ENCODE results near the gene PRKD1.

PRKD1 gene

GRCh38 chr14:29608861-29609260 lies 318.8 kb downstream of the PRKD1 start:
- no peak for DNase-seq (ENCODE audit: low spot score)

DNA sequence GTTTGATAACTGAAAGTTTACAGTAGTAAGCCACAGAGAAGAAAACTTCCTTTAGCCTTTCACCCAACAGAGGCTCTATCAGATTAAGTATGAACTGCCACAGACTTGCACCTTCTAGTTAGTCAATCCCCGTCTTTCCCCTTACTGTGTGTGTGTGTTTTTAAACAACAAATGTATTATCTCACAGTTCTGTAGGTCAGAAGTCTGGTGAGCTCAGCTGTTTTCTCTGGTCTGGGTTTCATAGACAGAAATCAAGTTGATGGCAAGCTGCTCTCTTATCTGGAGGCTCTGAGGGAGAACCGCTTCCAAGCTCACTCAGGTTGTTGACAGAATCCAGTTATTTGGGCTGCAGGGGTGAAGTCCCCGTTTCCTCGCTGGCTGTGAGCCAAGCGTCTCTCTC lies 320.5 kb downstream of the PRKD1 start:
- no peak for DNase-seq (ENCODE audit: low spot score)

DNA sequence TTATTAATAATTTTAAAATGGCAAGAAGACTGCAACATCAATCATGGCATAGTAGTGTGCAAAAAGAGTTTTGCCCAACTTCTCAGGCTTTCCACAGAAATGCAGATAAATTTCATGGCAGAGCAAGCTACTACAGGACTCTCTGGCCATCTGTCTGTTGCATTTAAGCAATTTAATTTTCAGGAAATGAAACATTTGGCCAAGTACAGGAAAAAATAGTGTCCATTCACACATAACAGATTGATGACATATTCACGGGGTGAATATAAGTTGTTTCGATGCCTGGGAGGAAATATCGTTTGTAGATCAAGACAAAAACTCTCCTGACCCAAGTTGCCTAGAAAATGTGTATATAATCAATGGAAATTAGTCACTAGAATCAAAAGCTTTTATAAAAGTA lies 324.0 kb downstream of the PRKD1 start:
- DNase-seq (ENCODE audit: low spot score): no peak

GRCh38 chr14:29601616-29602015 lies 326.0 kb downstream of the PRKD1 start:
- DNase-seq (ENCODE audit: low spot score): no peak

- no peak for DNase-seq (ENCODE audit: low spot score)
Measured at GRCh38 chr14:29587761-29588470, 339.7 kb downstream of the PRKD1 start.

GRCh38 chr14:29587046-29587445 lies 340.6 kb downstream of the PRKD1 start:
- DNase-seq (ENCODE audit: low spot score): no peak

DNA sequence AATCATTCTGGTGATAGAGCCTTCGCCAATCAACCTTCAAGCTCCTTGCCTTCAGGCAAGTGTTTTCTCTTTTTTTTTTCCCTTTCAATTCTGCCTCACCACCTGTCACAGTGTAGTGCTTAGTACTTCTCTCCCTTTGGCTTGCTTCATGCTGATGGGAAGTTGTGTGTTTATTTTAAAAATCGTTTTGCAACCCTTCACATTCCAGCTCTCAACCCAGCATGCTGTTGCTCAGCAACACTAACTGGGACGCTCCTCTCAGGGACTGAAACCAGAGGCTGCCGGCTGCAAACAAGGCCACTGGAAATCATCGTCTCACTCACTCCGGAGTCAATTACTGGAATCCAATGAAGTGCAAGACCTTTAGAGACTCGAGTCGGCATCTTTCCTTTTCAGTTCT lies 342.7 kb downstream of the PRKD1 start:
- no peak for DNase-seq (ENCODE audit: low spot score)

GRCh38 chr14:29580763-29581162 lies 346.9 kb downstream of the PRKD1 start:
- no peak for DNase-seq (ENCODE audit: low spot score)

DNA sequence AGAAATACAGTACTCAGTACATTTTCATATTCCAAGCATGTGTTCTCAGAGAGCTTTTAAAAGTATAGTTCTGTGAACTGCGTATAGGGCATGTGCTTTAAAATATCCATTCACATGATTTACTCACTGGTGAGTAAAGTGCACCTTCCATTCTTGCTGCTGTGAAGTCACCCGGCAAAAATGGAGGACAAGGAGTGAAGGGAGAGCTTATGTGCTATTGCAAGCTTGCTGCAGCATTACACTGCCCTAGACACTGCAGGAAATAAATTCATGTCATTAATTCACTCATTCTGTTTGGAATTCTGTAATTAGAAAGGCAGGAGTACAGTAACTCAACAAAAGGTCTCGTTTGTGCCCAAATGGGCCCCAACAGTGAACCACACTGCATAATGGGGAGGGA lies 347.8 kb downstream of the PRKD1 start:
- DNase-seq (ENCODE audit: low spot score): no peak

- no peak for DNase-seq (ENCODE audit: low spot score)
Measured at GRCh38 chr14:29576927-29577326, 350.7 kb downstream of the PRKD1 start.

GRCh38 chr14:29569194-29569593 lies 358.5 kb downstream of the PRKD1 start:
- no peak for DNase-seq (ENCODE audit: low spot score)

GRCh38 chr14:29566194-29566593 lies 361.5 kb downstream of the PRKD1 start:
- DNase-seq (ENCODE audit: low spot score): no peak

DNA sequence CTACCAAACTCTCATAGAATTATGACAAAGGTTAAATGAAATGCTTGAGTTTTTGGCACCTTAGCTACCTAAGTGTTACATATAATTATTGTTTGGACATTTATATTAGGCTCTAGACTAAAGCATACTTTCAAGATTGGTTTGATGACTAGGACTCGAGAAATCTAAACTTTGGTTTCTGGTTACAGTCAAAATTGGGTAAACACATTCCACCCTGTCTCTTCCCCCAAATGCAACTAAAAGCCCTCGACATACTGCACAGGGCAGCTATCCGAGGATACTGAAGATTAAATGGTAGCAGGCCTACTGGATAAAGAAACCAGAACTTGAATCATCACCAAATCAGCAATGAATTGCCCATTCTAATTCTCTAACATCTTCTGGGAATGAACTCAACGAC lies 369.1 kb downstream of the PRKD1 start:
- no peak for DNase-seq (ENCODE audit: low spot score)

- no peak for DNase-seq (ENCODE audit: low spot score)
Measured at GRCh38 chr14:29554335-29554734, 373.3 kb downstream of the PRKD1 start.

GRCh38 chr14:29553427-29553826 lies 374.2 kb downstream of the PRKD1 start:
- DNase-seq (ENCODE audit: low spot score): no peak

- no peak for DNase-seq (ENCODE audit: low spot score)
Measured at GRCh38 chr14:29548948-29549370, 378.7 kb downstream of the PRKD1 start.

- DNase-seq (ENCODE audit: low spot score): no peak
Measured at GRCh38 chr14:29545714-29546113, 381.9 kb downstream of the PRKD1 start.

DNA sequence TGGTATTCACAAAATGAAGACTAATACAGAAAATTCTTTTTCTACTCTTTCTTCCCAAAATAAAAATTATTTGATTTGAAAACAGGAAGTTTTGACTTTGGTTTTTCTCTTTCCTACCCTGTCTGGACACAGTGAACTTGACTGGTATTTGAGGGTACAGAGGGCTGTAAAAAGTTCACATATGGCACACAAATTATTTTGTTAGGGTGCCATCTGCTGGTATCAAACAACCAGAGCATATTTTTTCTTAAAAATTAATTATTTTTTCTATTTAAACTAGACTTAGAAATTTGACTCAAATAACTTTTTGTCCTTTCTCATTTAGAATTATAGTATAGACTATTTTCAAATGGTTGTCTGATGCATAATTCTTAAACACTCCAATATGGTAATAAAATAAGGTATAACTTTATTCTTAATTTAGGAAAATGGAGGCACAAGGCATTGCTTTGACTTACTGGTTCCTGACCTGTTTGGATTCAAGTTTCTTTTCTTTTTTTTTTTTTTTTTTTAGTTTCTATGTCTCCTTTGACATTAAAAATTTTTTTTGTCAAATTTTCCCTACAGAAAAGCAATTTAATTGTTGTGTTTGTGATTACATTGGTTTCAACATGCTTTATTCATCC lies 390.6 kb downstream of the PRKD1 start:
- DNase-seq (ENCODE audit: low spot score): no peak

DNA sequence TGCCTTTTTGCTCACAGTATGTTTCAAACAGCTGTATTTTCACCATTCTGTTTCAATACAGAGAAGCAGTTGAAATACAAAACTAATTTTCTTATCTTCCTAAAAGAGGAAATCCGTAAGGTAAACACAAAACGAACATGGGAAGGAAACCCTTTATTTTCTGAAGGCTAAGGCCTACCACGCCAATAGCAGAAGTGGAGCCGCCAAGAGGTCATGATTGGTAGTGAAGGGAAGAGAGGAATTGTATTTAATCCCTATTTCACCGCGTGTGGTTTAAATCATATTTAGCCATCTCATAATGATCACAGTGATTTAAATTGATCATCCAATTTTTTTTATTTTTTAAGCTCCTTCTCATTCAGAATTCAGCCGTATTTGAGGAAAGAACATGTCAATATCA lies 398.2 kb downstream of the PRKD1 start:
- DNase-seq (ENCODE audit: low spot score): no peak

DNA sequence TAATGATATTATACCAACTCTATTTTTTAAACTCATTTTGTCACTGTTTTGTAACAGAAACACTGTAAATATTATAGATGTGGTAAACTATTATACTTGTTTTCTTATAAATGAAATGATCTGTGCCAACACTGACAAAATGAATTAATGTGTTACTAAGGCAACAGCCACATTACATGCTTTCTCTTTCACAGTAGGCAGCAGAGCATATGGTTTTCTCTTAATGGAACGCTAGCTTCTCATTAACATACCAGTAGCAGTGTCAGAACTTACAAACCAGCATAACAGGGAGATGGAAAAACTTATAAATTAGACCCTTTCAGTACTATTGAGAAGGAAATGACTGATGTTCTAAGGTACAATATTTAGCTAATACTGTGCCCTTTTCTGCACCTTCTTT lies 398.8 kb downstream of the PRKD1 start:
- no peak for DNase-seq (ENCODE audit: low spot score)

DNA sequence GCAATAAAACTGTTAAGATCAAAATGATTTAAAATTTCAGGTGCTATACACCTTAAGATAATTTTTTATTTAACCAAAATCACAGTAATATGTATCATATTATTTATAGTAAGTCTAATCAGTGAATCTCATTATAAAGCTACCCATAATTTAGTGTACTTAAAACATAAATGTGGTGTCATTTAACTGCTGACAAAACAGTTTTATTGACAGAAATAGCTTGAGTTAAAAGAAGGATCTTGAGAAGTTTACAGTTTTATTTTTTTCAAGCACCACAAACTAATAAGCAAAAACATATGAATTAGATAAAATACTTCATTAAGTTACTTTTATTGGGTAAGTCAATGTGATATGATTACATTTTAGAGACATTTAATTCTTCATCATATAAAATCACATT lies 400.4 kb downstream of the PRKD1 start:
- DNase-seq (ENCODE audit: low spot score): no peak
